GM21390 (cell line): ENCODE data around the gene CCNO.

Experiments
- ATAC-seq: cut with Tn5 transposase; IDR thresholded peaks from one replicate; pipeline ENCODE4 v1.9.1; 2021; ENCODE audit not compliant: unreplicated experiment

The CCNO gene

DNA sequence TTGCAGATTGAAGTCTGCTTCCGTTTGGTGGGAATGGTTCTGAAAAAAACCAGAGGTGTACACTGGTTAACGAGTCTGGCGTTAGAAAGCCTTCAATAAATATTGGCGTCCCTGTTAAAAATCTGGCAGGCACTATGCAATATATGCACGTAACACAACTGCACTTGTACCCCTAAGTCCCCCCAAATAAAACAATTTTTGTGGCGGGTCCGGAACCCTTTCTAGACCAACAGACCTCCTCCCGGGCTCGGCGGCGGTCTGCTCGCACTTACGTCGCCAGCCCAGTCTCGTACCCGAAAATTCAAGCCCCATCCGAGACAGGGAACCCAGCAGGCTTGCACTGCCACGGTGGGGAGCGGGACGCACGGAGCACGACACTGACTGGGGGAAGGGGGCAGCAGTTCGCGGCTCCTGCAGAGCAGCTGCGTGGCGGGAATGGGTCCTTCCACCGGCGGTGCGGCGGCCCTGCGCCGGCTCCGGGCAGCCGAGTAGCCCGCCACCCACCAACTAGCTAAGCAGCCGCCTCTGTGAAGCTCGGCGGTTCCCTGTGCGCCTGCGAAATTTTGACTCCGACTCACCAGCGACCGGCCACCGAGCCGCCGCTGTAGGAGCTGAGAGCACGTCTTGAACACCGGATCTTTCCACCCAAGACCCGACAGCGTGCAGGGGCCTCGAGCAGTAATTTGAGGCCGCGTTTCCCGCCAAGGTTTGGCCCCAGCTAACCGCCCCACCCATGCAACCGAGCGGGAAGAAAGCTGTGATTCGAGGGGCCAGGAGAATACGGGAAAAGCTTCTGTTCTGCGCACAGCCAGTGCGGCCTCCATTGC is 10.2 kb downstream of the CCNO start:
- ATAC-seq, result no peak

DNA sequence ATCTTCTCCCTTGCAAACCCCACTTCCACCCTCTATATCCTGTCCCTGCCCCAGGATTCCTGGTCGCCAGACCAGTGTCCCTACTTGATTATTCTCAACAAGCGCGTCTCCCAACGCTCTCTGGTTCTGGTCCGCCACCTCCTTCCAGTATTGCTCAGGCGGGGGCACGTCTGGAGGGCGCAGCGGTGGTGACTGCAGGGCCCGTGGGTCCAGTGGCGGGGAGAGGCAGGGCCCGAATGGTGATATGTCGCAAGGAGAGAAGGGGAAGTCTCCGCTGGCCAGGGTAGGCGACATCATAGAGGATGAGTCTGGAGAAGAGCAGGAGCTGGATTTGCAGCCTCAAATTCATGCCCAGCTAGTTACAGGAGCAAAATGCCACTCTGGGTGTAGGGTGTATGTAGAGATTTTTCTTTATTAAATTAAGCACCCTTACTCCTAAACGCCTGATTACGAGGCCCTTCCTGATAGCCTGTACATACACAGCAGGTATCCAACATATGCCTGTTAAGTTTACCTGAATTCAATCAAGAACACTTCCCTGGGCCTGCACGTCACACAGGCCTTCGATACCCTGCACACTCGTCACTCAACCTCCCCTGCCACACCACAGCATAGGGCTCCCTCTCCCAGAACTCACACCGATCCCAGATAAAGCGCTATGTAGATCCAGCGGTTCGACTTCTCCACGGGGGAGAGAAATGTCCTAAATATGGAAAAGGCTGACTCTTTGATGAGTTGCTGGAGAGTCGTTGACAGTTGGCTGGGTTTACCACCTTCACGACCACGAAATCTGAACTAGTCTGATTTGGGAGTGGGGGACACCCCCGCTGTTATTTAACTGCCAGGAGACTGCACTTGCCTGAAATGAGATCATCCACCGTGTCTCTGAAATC is 11.1 kb downstream of the CCNO start:
- no peak for ATAC-seq

DNA sequence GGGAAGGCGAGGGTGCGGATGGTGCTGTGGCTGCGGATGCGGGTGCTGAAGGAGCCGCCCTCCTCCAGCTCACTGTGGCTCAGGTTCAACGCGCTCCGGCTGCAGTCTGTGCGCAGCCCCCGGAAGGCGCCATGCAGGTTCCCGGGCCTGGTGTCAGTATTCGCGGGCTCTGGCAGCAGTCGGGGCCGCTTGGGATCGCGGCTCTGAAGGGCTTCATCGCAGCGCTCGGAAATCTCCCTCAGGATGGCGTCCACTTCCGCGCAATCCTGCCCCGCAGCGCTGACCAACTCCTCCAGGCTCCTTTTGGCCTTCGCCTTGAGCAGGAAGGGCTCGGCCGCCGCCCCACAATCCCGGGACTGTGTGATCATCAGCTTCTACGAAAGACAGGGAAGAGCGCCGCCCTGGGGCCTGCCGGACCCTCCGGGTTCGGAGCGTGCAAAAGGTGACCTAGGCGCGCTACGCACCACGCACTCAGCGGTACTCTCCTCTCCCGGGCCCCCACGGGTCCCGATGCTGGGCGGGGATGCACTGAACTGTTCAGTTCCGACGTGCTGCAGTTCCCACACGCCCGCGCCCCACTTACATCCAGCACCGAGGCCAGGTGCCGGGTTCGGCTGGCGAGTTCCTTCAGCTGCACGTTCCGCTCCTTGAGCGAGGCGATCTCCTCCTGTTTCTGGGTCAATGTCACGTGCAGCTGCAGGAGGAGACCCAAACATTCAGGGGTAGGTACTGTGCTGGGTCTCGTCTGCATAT is 12.8 kb downstream of the CCNO start:
- no peak for ATAC-seq

DNA sequence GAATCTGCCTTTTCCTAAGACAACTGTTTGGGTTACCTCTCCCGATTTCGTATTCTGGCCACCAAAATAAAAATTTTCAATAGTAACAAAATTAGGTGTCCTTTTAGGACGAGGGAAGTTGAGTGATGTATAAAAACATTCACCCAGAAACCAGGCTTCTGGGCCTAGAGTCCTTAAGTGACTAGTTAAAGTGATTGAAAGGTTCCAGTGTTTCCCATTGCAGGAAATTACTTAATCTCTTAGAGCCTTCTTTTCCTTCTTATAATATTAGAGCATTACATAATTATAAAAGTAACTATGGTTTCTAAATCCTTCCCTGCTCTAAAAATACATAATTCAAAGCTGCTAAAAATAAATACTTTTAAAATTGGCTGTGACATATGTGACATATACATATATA is 13.6 kb downstream of the CCNO start:
- ATAC-seq, result no peak

DNA sequence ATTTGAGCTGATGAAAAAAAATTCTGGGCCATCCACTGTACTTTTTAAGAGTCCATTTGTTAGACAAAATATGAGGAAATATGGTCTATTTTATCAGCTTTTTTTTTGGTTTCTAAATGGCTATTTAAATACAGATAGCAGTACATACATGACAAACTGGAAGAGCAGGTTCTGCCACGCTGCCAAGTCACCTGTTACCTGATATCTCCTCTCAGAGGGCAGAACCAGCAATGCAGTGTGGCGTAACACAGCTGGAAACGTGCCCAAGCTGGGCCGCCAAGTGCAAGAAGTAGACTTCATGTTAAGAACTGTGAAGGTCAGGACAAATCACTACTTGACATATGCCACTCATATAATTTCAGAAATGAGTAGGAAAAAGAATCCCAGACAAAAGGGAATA is 14.4 kb downstream of the CCNO start:
- no peak for ATAC-seq

DNA sequence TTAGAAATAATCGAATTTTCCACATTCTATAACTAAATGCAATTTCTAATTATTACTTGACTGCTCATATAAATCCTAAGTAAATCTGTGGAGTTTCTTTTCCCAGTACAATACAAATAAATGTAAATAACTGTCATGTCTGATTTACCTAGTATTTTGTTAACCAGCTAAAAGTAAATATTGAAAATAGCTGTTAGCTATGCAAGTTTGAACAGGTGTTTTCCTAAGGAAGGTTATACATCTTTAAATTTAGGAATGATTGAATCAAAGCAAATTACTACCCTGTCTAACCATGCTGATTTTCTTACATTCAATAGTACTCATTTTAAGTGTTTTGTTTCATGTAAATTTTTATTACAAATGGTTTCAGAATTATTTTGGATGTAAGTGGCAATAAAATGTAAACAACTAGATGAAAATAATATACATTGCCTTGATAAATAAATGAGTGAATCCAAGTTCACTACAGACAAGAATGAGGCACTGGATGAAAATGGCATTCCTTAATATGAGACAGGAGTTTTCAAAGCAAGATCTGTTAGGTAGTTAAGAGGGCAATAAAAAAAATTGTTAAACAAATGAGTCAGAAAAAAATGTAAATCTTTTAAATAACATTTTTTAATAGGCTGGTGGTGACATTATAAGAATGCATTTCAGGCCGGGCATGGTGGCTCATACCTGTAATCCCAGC is 22.1 kb downstream of the CCNO start:
- no peak for ATAC-seq

DNA sequence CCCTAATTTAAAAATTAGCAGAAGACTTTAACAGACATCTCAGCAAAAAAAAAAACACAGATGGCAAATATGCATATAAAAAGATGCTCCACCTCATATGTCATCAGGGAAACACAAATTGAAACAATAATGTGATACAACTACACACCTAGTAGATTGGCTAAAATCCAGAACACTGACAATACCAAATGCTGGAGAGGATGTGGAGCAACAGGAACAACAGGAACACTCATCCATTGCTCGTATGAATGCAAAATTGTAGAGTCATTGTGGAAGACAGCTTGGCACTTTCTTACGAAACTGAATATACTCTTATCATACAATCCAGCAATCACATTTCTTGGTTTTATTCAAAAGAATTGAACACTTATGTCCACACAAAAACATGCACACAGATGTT is 28.4 kb downstream of the CCNO start:
- no peak for ATAC-seq

DNA sequence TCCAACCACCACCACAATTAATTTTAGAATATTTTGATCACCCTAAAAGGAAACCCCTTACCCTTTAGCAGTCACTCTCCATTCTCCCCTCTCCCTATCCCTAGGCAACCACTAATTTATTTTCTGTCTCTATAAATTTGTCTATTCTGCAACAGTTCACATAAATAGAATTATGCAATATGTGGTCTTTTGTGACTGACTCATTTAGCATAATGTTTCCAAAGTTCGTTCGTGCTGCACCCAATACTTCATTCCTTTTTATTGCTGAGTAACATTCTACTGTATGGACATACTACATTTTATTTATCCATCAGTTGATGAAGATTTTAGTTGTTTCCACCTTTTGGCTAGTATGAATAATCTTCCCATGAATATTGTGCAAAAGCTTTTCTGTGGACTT is 42.2 kb downstream of the CCNO start:
- ATAC-seq, result no peak

DNA sequence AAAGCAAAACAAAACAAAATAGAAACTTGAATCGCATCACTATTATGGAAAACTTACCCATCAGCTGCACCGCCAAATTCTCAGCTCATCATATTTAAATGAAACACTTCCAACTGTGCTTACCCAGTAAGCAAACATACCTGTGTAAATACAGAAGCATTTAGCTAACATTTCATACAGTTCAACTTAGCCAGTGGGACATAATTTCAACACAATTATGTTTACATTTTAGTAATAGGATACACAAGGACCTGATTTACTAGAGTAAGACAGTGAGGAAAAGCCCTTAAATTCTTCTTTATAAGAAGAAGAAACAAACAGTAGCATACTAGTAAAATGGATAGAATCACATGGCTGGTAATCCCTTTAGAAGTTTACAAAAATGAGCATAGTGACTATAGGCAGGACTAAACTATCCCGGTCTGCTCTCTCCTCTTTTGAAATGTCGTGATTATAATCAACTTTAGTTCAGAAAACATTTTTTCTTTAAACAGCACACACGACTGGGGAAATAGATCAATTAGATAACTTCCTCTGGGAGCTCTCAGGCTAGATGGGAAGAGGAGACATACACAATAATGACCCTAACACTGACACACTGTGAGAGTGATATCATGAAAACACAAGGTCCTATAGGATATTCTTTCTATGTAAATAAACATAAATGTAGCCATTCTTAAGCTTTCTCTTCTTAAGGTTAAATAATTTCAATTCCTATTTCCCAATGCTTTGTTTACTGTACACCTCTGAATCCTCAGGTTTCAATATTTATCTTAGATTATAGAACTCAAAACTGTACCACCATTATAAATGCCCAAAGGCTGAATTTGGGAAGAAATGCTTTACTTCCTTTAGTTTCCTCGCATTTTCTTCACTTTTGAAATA is 44.5 kb downstream of the CCNO start:
- ATAC-seq, result no peak

DNA sequence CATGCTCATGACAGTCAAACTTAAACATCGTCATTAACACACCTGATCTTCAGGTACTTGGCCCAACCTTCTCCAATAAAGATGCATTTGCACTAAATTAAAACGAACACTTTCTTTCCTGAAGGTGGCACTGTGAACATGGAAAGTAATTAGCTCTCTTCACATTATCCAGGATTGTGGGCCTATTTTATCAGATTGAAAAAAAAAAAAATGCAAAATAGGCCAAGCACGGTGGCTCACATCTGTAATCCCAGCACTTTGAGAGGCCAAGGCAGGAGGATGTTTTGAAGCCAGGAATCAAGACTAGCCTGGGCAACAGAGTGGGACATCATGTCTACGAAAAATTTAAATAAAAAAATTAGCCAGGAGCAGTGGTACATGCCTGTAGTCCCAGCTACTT is 46.0 kb downstream of the CCNO start:
- no peak for ATAC-seq
